GM04504 (cell line): ENCODE results near the gene CFAP210.
"Not testable (repeated sequence)": the region's sequence is repeated elsewhere in the genome, so short reads cannot be mapped to it uniquely, and the experiment has no call there.

Source experiments
- DNase-seq: peaks from one replicate; pipeline ENCODE4 v3.0.0-alpha.2; 2012; ENCODE audit warnings: low read depth

The CFAP210 gene

GRCh38 chr2:169711751-169712509, 17.7 kb upstream of the CFAP210 start:
- DNase-seq = no peak

- DNase-seq = no peak
Measured at GRCh38 chr2:169709981-169710380, 15.8 kb upstream of the CFAP210 start.

- DNase-seq = no peak
Measured at GRCh38 chr2:169709331-169709730, 15.1 kb upstream of the CFAP210 start.

- DNase-seq = no peak
Measured at GRCh38 chr2:169707626-169708025, 13.4 kb upstream of the CFAP210 start.

- DNase-seq = no peak
Measured at GRCh38 chr2:169705927-169706326, 11.7 kb upstream of the CFAP210 start.

GRCh38 chr2:169704160-169704708, 10.0 kb upstream of the CFAP210 start:
- no peak for DNase-seq

GRCh38 chr2:169702996-169703395, 8.8 kb upstream of the CFAP210 start:
- no peak for DNase-seq

GRCh38 chr2:169699173-169699572, 5.0 kb upstream of the CFAP210 start:
- DNase-seq = not testable (repeated sequence)

GRCh38 chr2:169696381-169696780, 2.2 kb upstream of the CFAP210 start:
- no peak for DNase-seq

- no peak for DNase-seq
Measured at GRCh38 chr2:169694894-169695260, 672 bp upstream of the CFAP210 start.

- DNase-seq = no peak
Measured at GRCh38 chr2:169693360-169693759, 845 bp downstream of the CFAP210 start.

GRCh38 chr2:169692718-169693117, 1.5 kb downstream of the CFAP210 start:
- DNase-seq = no peak

GRCh38 chr2:169690958-169691357, 3.2 kb downstream of the CFAP210 start:
- no peak for DNase-seq

GRCh38 chr2:169687943-169688342, 6.3 kb downstream of the CFAP210 start:
- not testable (repeated sequence) for DNase-seq

- DNase-seq = not testable (repeated sequence)
Measured at GRCh38 chr2:169686825-169687224, 7.4 kb downstream of the CFAP210 start.

- DNase-seq = not testable (repeated sequence)
Measured at GRCh38 chr2:169684712-169685111, 9.5 kb downstream of the CFAP210 start.

GRCh38 chr2:169684135-169684565, 10.1 kb downstream of the CFAP210 start:
- DNase-seq = no peak

- DNase-seq = no peak
Measured at GRCh38 chr2:169683425-169684134, 10.6 kb downstream of the CFAP210 start.

- no peak for DNase-seq
Measured at GRCh38 chr2:169683054-169683424, 11.2 kb downstream of the CFAP210 start.

- no peak for DNase-seq
Measured at GRCh38 chr2:169676850-169677249, 17.4 kb downstream of the CFAP210 start.

GRCh38 chr2:169676357-169676756, 17.8 kb downstream of the CFAP210 start:
- DNase-seq = no peak

GRCh38 chr2:169673921-169674320, 20.3 kb downstream of the CFAP210 start:
- no peak for DNase-seq

- no peak for DNase-seq
Measured at GRCh38 chr2:169673106-169673505, 21.1 kb downstream of the CFAP210 start.
